22Rv1 (cell line): ENCODE data around the gene CD1E.

Source experiments
- ZFX ChIP-seq: fragments of 450-650 bp; IDR thresholded peaks from 2 replicates; pipeline ENCODE4 v1.6.1; 2017; ENCODE audit warnings: antibody characterized with exemption, borderline replicate concordance
- TF ChIP-seq, protein P1 (sequence below): fragments of 450-650 bp; IDR thresholded peaks from 2 replicates; pipeline ENCODE4 v1.5.1; 2017; ENCODE audit warnings: mild to moderate bottlenecking

DNA sequence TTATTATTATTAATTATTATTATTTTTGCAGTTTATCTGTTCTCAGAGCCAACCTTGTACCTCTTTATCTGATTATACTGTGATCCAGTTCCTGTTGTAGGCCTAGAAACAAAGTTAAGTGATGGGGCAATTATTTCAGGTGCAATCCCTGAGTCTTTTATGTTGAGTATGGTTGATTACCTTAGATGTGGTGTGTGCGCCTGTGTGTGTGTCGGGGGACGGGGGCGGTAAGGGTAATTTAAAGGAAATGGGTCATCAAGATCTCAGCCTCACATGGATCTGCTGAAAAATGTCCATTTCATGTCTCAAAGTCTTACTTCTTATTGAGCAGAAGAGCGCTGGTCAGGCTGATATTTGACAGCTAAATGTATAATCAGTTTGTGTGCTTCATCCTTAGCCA lies 53.4 kb downstream of the CD1E start:
- TF ChIP-seq, protein P1, sequence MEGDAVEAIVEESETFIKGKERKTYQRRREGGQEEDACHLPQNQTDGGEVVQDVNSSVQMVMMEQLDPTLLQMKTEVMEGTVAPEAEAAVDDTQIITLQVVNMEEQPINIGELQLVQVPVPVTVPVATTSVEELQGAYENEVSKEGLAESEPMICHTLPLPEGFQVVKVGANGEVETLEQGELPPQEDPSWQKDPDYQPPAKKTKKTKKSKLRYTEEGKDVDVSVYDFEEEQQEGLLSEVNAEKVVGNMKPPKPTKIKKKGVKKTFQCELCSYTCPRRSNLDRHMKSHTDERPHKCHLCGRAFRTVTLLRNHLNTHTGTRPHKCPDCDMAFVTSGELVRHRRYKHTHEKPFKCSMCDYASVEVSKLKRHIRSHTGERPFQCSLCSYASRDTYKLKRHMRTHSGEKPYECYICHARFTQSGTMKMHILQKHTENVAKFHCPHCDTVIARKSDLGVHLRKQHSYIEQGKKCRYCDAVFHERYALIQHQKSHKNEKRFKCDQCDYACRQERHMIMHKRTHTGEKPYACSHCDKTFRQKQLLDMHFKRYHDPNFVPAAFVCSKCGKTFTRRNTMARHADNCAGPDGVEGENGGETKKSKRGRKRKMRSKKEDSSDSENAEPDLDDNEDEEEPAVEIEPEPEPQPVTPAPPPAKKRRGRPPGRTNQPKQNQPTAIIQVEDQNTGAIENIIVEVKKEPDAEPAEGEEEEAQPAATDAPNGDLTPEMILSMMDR: no peak
- TF ChIP-seq ZFX: no peak
